GM12878 (cell line): ENCODE data around the gene BDNF.

ENCODE experiments used
- ATF3 ChIP-seq: IDR thresholded peaks from 2 replicates; pipeline ENCODE4 v1.6.1; 2011; ENCODE audit warnings: low read depth, mild to moderate bottlenecking, low read length, moderate library complexity, borderline replicate concordance; ENCODE audit errors: extremely low read depth
- CHD2 ChIP-seq: IDR thresholded peaks from 2 replicates; pipeline ENCODE4 v1.6.1; 2011; ENCODE audit warnings: low read depth, low read length, improper control_type of control experiment, borderline replicate concordance
- CTCF ChIP-seq, 3 experiments: IDR thresholded peaks in 2 of 3; conservative IDR thresholded peaks in 1 of 3; 2 replicates each; pipeline ENCODE4 v1.5.1; 2011; ENCODE audit warnings: low read depth in 3 of 3, low read length in 3 of 3, mild to moderate bottlenecking in 3 of 3, control low read depth in 2 of 3, moderate library complexity in 2 of 3, inconsistent platforms in 1 of 3, mixed read lengths in 1 of 3; ENCODE audit not compliant: control insufficient read depth in 2 of 3, insufficient read depth in 1 of 3; ENCODE audit errors: extremely low read depth in 1 of 3
- NFIC ChIP-seq: IDR thresholded peaks from 2 replicates; pipeline ENCODE4 v1.6.1; 2012; ENCODE audit warnings: low read depth, mild to moderate bottlenecking, inconsistent platforms, low read length, moderate library complexity
- POLR2A ChIP-seq: IDR thresholded peaks from 2 replicates; pipeline ENCODE4 v1.6.1; 2011; ENCODE audit warnings: low read depth, mild to moderate bottlenecking, low read length
- PRDM15 ChIP-seq: fragments of 450-650 bp; formaldehyde crosslinking; IDR thresholded peaks from 2 replicates; pipeline ENCODE4 v1.4.0; 2020; ENCODE audit warnings: mild to moderate bottlenecking, moderate library complexity
- TF ChIP-seq, protein P1 (sequence below): fragments of 450-650 bp; IDR thresholded peaks from 2 replicates; pipeline ENCODE4 v1.6.1; 2017; ENCODE audit warnings: mild to moderate bottlenecking, moderate library complexity

DNA sequence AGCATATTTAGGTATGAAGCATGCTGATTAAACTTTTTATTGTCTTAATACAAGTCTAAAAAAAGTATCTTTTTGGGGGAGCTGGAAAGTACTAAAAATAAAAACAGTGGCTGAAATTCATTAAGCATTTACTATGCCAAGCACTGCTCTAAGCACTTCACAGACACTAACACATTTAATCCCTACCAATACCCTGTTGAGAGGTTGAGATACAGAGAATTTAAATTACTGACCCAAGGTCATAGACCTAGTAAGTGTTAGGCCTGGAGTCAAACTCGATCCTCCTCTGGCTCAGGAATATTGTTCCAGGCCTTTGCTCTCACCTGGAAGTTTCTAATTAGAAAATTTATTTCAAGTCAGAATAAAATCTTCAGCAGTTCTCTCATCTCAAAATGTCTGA is 18.6 kb downstream of the BDNF start:
- TF ChIP-seq CTCF (IDR thresholded peaks at IDR 0.05 in 2 of 3, conservative IDR thresholded peaks at IDR 0.05 in 1 of 3; ENCODE audit: control insufficient read depth in 2 of 3, extremely low read depth in 1 of 3, insufficient read depth in 1 of 3, low read depth in 3 of 3, low read length in 3 of 3) (no peak), PRDM15 (CRISPR knock-in tag) (no peak), CHD2 (no peak), POLR2A (no peak), NFIC (no peak), ATF3 (no peak)
- TF ChIP-seq, protein P1, sequence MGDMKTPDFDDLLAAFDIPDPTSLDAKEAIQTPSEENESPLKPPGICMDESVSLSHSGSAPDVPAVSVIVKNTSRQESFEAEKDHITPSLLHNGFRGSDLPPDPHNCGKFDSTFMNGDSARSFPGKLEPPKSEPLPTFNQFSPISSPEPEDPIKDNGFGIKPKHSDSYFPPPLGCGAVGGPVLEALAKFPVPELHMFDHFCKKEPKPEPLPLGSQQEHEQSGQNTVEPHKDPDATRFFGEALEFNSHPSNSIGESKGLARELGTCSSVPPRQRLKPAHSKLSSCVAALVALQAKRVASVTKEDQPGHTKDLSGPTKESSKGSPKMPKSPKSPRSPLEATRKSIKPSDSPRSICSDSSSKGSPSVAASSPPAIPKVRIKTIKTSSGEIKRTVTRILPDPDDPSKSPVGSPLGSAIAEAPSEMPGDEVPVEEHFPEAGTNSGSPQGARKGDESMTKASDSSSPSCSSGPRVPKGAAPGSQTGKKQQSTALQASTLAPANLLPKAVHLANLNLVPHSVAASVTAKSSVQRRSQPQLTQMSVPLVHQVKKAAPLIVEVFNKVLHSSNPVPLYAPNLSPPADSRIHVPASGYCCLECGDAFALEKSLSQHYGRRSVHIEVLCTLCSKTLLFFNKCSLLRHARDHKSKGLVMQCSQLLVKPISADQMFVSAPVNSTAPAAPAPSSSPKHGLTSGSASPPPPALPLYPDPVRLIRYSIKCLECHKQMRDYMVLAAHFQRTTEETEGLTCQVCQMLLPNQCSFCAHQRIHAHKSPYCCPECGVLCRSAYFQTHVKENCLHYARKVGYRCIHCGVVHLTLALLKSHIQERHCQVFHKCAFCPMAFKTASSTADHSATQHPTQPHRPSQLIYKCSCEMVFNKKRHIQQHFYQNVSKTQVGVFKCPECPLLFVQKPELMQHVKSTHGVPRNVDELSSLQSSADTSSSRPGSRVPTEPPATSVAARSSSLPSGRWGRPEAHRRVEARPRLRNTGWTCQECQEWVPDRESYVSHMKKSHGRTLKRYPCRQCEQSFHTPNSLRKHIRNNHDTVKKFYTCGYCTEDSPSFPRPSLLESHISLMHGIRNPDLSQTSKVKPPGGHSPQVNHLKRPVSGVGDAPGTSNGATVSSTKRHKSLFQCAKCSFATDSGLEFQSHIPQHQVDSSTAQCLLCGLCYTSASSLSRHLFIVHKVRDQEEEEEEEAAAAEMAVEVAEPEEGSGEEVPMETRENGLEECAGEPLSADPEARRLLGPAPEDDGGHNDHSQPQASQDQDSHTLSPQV = no peak
